ENCODE data around the gene ADAMTS6. TPM values are rescaled to one million over a fixed set of nuclear protein-coding genes. Genes with fewer than 3 reads are reported as not detected.

Gene ADAMTS6
- total and polyA plus RNA-seq, 2 of the 13 experiments (the other 11 are each of a cell fraction or from before 2014, with no cell fraction given): 3.1 to 8.2 TPM

- H3K4me3 ChIP-seq (replicated peaks in 1 of 3; ENCODE audit: insufficient read depth in 1 of 3, low read depth in 2 of 3, low read length in 3 of 3): no peak overlapping the region
- no peak overlapping the region for H3K27ac ChIP-seq (ENCODE audit: extremely low read length, insufficient read depth, low read length)
- no peak overlapping the region for H3K9ac ChIP-seq (ENCODE audit: insufficient read depth, low read depth, low read length)
- ATAC-seq: no peak
- in situ Hi-C loops (cut with HindIII; ENCODE audit: extremely low pct_ligation_motif_present, low pct_unique_long_range_greater_than_20kb) (no loop called here), intact Hi-C loops (cut with micrococcal nuclease; ENCODE audit: unreplicated experiment) (no loop called here)
- DNase-seq (ENCODE audit: low spot score): no peak
- no TSS peak for BruUV-seq (replicated peaks)
- no peaks in the 10 kb centered on the region for H4K20me1 ChIP-seq (ENCODE audit: insufficient read depth, low read length)
- no peaks in the 10 kb centered on the region for H3K79me2 ChIP-seq (ENCODE audit: insufficient read depth, low read length)
- no peaks in the 10 kb centered on the region for H3K27me3 ChIP-seq (ENCODE audit: control insufficient read depth in 1 of 2, insufficient read depth in 2 of 2, low read length in 2 of 2)
- H3K4me1 ChIP-seq (ENCODE audit: insufficient read depth, low read length): no peaks in the 10 kb centered on the region
- ChIA-PET POLR2A (no interaction called here), CTCF (ENCODE audit: low intra/inter-chr PET ratio, low total read pairs) (no interaction called here)
- no peak overlapping the region for H2AFZ ChIP-seq (ENCODE audit: low read length)
- 87% methylated on average over 3 of the region's 3 CpGs for WGBS (ENCODE audit: low lambda C conversion rate)
- no peaks in the 10 kb centered on the region for H3K36me3 ChIP-seq (replicated peaks in 1 of 2; ENCODE audit: control insufficient read depth in 1 of 2, insufficient read depth in 2 of 2, low read length in 2 of 2)
- no peak for FAIRE-seq
- H3K4me2 ChIP-seq (ENCODE audit: low read depth, low read length): no peak overlapping the region
- TF ChIP-seq ZNF792 (CRISPR knock-in tag; IDR thresholded peaks at IDR 0.05) (no peak), BCLAF1 (IDR thresholded peaks at IDR 0.05) (no peak), TBX2 (CRISPR knock-in tag; IDR thresholded peaks at IDR 0.05; ENCODE audit: borderline replicate concordance) (no peak), ZNF563 (CRISPR knock-in tag; IDR thresholded peaks at IDR 0.05) (no peak), ZSCAN12 (CRISPR knock-in tag; IDR thresholded peaks at IDR 0.05) (no peak), BHLHE40 (IDR thresholded peaks at IDR 0.05; ENCODE audit: low read length) (no peak), EHMT2 (IDR thresholded peaks at IDR 0.05; ENCODE audit: borderline replicate concordance, low read depth, low read length) (no peak)
- H3K9me3 ChIP-seq (ENCODE audit: low read length): no peaks in the 10 kb centered on the region
These were observed 13.1 kb downstream of the ADAMTS6 start for GRCh38 chr5:65468633-65469032.
